GM18868 (cell line): ENCODE measurements around the gene TMEM131.

Source experiments
- ATAC-seq: cut with Tn5 transposase; IDR thresholded peaks from one replicate; pipeline ENCODE4 v1.9.1; 2021; ENCODE audit warnings: mild to moderate bottlenecking, moderate library complexity; ENCODE audit not compliant: unreplicated experiment

The TMEM131 gene

DNA sequence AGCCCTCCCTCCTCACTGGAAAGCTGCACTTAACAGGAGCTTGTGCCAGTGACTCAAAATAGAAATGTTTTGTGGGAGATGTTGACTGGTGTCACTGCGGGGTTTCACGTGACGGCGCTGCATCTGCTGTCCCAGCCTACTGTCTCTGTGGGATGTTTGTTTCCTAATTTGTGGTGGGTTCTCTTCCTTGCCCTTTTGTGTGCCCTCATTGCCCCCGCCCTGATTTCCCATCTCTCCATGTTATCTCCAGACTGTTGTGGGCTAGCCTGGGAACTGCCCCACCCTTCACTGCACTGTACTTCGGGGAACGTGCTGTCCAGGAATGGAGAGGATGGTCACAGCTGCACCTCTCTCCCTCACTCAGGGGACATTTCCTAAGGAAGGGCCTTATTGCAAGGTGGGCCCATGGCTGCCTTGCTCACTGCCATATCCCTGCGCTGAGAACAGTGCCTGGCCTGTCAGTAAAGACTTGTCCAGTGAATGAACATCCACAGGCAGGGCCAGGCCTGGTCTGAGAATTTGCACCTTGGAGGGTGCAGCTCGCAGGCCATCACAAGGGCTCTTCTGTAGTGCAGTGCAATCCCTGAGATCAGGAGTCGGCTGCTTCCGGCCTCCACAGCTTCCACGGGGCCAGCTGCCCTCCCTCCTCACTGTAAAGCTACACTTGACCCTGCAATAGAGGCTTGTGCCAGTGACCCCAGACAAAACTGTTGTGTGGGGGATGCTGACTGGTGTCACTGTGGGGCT is 264.3 kb downstream of the TMEM131 start:
- no peak for ATAC-seq

DNA sequence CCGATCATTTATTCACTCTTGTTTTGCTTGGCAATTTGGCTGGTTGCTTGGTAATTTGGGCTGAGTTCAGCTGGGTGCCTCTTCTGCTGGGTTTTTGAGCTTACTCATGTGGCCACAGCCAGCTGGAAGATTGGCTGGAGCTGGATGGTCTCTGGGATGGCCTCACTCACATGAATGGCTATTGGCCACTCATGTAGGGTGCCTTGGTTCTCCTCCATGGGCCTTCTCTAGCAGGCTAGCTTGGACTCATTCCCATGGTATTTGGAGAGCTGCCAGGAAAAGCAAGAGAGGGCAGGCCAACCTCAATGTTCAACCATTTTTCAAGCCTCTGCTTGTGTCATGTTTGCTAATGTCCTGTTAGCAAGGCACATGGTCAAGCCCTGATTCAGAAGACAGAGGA is 265.5 kb downstream of the TMEM131 start:
- no peak for ATAC-seq

DNA sequence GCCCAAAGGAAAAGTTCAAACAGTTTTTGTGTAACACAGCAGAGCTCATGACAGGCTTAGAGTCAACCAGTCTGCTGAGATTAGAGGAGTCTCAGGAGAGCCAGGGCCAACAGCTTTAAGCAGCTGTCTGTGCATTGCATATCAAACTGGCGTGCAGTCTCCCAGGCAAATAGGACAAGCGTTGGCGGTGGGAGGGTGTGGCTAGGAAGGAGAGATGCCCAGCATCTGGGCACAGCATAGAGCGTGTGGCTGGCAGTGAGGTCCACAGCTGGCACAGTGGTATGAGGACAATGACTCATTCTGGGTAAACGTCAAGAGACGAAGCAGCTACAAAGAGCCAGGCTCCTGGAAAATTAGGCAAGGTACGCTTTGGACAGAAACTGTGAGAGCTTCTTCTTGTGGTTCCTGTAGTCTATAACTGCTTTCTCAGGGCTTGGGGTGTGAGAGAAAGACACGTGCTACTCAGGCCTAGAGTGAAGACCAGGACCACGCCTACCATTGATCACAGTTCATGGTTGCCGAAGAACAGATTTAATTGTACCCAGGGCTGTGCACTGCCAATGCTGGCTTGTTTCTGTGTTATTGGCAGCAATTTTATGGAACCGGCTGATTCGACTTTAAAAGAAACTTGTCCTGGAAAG is 267.5 kb downstream of the TMEM131 start:
- ATAC-seq: no peak

- ATAC-seq: no peak
Measured at GRCh38 chr2:97727296-97727695, 268.5 kb downstream of the TMEM131 start.

GRCh38 chr2:97726261-97727064 is 269.3 kb downstream of the TMEM131 start:
- ATAC-seq: no peak

GRCh38 chr2:97724946-97725688 is 270.6 kb downstream of the TMEM131 start:
- ATAC-seq: no peak

GRCh38 chr2:97724501-97724900 is 271.2 kb downstream of the TMEM131 start:
- ATAC-seq: no peak

- ATAC-seq: no peak
Measured at GRCh38 chr2:97724073-97724410, 271.7 kb downstream of the TMEM131 start.

- ATAC-seq: no peak
Measured at GRCh38 chr2:97723156-97724072, 272.3 kb downstream of the TMEM131 start.

DNA sequence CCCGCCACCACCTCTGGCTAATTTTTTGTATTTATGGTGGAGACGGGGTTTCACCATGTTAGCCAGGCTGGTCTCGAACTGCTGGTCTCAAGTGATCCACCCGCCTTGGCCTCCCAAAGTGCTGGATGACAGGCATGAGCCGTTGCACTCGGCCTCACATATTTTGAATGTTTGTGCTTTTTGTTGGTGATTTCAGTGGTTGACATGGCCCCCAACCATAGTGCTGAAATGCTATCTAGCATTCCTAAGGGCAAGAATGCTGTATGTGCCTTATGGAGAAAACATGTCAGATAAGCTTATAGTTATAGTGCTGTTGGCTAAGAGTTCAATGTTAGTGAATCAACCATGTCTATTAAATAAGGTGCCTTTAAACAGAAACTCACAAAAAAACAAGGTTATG is 273.5 kb downstream of the TMEM131 start:
- ATAC-seq: no peak

DNA sequence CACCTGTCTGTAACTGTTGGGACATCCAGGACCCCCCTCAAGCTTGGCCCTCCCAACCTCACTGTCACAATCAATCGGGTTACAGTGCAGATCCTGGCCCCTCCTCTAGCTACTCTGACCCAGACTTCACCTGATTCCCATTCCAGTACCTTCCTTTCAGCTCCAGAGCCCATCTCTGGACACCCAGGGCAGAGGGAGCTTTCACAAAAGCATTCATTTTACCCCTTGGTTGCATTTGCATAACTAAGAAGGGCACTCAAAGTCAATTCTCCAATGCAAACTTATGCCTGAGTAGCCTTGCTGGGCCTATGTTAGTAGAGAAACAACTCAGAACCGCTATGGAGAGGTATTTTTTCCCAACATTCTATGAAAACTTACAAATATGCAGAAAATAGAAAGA is 275.0 kb downstream of the TMEM131 start:
- no peak for ATAC-seq

DNA sequence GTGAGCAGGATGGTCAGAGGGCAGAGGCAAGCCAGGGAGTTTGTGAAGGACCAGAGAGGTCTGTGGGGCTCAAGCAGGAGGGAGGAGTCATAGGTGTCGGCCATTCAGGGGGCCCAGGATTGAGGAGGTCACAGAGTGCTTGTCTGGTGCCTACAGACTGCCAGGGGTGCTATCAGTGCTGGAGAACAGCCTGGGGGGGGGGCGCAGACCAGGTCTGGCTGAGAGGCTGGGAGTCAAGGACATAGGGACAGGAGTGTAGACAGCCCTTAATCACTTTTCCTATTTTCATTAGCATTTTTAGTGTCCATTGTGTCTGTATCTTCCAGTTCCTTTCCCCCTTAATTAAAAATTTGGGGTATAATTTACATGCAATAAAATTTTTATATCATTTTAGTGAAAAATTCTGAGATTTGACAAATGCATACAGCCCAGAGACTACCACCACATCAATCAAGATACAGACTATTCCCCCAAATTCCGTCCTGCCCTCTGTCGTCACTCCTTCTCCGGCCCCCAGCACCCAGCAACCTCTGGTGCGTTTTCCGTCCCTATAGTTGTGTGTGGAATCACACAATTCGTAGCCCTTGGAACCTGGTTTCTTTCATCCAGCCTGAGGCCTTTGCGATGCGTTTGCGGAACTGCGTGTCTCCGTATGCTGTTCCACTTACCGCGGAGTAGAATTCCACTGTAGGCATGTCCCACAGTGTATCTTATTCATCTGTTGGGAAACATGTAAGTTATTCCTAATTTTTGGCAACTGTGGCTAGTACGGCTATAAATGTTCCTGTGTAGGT is 276.2 kb downstream of the TMEM131 start:
- ATAC-seq: no peak

GRCh38 chr2:97718942-97719341 is 276.8 kb downstream of the TMEM131 start:
- ATAC-seq: no peak

GRCh38 chr2:97718051-97718882 is 277.5 kb downstream of the TMEM131 start:
- ATAC-seq: peak; percentile 52

DNA sequence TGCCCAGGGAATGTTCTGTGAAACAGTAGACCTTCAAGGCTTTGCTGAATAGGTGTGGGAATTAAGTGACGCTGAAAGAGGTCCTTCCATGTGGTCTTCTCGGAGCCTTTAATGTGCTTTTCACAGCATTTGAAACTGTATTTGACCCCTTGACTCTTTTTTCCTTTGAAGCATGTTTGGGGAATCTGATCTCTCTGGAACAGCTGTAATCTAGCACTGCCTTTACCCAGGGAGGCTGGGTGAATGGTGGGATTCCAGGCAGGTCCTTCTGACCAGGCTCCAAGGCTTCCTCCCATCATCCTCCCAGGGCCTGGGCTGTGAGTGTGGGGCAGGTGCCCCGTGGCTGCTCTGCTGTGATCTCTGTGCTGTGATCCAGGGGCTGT is 278.1 kb downstream of the TMEM131 start:
- ATAC-seq: no peak

DNA sequence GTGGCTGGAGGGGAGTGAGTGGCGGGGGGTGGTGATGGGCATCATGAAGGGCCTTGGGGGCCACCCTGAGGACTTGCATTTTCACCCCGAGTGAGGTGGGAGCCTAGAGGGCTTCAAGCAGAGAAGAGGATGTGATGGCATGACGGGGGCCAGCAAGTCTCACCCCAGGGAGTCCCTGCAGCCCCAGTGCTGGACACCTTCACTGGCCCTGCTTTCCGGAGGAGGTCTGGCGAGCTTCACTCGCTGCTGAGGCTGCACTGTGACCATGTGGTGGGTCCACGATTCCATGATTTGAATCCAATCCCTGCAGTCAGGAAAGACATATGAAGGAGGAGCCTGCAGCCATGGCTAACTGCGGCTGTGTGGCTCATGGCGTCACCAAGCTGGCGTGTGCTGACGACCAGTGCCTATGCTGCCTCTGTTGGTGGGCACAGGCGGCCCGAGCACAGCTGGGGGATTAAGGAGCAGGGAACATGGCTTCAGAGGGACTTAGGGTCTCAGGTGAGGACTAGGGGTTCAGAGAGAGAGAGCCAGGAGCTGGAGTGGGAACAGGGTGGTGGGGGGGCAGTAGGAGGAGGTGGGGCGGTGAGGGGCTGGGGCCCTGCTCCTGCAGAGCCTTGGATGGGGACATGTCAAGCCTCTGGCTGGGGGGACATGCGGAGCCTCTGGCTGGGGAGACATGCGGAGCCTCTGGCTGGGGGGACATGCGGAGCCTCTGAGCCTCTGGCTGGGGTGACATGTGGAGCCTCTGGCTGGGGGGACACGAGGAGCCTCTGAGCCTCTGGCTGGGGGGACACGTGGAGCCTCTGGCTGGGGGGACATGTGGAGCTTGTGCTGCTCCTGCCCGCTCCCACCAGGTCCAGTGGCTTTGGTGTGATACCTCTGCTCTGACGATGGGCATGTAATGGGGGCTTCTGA is 278.8 kb downstream of the TMEM131 start:
- ATAC-seq: no peak

GRCh38 chr2:97715951-97716694 is 279.6 kb downstream of the TMEM131 start:
- no peak for ATAC-seq
